Activated naive CD4-positive, alpha-beta T cell treated with anti-CD3 and anti-CD28 coated beads, Interleukin-2, amount 50 U/mL, for 72 hours (primary cell): Measurements from ENCODE around the gene NXPH3. TPM values are rescaled to one million over a fixed set of nuclear protein-coding genes. Genes with fewer than 3 reads are reported as not detected.
"Not testable (repeated sequence)": the region's sequence is repeated elsewhere in the genome, so short reads cannot be mapped to it uniquely, and the experiment has no call there.

Experiments used
- ATAC-seq, 2 donors: fragments of 150-1000 bp; cut with Tn5 transposase; 2 replicates each; pipeline ENCODE4 v1.10.0; 2021; ENCODE audit warnings: mild to moderate bottlenecking in 2 of 2, moderate library complexity in 2 of 2
- DNase-seq, 2 donors: peaks; one replicate each; pipeline ENCODE4 v3.0.0; 2021 to 2022; ENCODE audit warnings: low spot score in 2 of 2
- H3K27ac Mint-ChIP-seq, 2 donors: one replicate each; pipeline ENCODE4 v1.8.0; 2022; ENCODE audit warnings: mild to moderate bottlenecking in 2 of 2, mixed read lengths in 2 of 2
- H3K36me3 Mint-ChIP-seq, 2 donors: one replicate each; pipeline ENCODE4 v1.8.0; 2022; ENCODE audit warnings: mixed read lengths in 2 of 2
- H3K9me3 Mint-ChIP-seq, 2 donors: one replicate each; pipeline ENCODE4 v1.8.0; 2022; ENCODE audit warnings: mixed read lengths in 2 of 2
- total RNA-seq, 2 donors: library from RNA; stranded (reverse); gene quantifications; one replicate each; pipeline ENCODE4 v1.2.3, GENCODE V29; 2022

The NXPH3 gene
- total RNA-seq, 2 donors from 2014 or later: 0.14 to 0.23 TPM

DNA sequence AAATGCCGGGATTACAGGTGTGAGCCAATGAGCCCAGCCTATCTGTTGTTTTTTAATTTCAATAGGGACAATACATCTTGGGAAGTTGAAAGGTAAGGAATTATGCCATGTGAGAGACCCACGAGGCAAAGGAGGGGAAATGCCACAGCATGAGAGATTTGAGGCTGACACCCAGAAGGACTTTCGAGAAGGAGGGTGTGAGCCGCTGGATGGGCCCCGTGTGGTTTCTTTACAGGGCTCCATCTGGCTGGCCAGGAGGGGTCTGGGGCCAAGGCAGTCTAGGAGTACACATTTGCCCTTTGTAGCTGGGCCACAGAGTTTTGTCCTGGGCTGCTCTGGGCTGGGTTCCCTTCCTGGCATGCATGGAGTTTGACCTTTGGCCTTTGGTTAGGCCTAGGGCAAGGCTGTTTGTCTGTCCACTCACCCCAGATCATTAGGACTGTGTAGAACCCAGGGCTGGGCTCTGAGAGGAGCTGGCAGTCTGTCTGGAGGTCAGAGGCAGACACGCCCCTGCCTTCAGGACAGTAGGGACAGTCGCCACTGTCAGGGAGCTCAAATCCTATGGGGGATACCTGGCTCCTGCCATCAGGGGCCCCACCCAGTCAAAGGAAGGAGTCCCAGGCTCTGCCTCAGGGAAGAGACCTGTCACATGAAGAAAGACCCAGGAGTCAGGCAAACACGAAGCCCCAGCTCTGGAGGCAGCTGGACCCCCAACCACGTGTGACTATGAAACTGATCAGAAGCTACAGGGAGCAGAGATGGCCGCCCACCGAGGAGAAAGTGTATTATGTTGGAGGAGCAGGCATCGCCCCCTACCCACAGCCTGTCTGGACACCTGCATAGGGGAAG, 24.2 kb upstream of the NXPH3 start:
- ATAC-seq: no peak
- Mint-ChIP-seq H3K27ac (no peak overlapping the region), H3K9me3 (no peaks in the 10 kb centered on the region), H3K36me3 (no peaks in the 10 kb centered on the region)
- no peak for DNase-seq

DNA sequence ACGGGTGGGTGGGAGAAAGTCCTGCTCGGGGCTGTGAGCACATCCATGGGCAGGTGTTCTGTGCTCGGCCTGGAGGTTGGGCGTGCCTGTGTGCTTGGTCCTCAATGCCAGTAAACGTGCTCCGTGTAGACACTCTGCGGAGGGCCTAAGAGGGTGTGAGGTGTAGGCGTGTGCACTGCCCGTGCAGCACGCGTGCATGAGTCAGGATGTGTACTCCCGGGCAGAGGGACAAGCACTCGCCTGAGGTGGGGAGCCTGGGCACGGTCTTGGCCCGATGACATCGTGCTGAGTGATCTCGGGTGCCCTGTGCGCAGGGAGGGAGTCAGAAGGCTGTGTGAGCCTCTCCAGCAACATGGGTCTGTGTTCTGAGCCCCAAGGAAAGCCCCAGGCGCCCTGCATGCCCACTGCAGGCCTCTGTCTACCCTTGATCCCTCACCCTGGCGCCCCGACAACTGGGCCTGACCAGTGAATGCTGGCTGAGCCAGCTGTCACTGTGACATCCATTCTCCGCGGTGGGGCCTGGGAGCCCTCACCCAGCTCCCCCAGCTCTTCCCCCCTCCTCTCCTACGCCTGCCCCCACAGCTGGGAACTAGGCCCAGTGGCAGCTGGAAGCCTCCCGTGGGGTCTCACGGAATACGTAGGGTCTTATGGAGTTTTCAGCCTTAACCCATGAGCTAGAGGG, 23.5 kb upstream of the NXPH3 start:
- DNase-seq (no peak), ATAC-seq (no peak)
- no peaks in the 10 kb centered on the region for H3K36me3 Mint-ChIP-seq

DNA sequence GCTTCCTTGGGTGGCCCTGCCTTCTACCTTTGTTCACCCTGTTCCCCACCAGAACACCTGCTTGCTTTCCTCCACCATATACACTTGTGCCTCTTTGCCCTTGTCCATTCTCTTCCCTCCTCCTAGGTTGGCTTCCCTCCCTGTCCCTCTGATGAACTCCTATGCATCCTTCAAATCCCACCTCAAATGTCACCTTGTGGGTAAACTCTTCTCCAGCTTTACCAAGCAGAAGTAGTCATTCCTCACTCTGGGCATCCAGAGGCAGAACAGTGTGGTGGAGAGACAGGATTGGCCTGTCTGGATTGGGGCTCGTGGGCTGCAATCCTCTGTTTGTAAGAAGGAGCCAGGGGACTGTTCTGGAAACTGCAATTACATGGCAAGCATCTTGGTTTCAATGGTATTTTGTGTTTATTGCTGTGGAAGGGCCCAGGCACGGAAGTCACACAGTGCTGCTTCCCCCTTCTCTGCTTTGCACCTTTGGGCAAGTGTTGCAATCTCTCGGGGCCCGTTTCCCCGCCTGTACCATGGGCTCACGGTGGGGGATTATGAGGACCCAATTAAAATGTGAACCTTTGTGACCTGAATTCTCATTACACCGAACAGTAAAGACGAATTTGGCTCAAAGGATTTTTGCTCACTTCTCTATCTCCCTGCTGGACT, 21.9 kb upstream of the NXPH3 start:
- Mint-ChIP-seq H3K27ac (peak overlapping the region in 1 of 2 donors; percentile 67), H3K9me3 (no peaks in the 10 kb centered on the region), H3K36me3 (no peaks in the 10 kb centered on the region)
- DNase-seq (no peak), ATAC-seq (no peak)

More for the DNA sequence above, 23.5 kb upstream of the NXPH3 start:
- Mint-ChIP-seq H3K27ac (no peak overlapping the region), H3K9me3 (no peaks in the 10 kb centered on the region)

DNA sequence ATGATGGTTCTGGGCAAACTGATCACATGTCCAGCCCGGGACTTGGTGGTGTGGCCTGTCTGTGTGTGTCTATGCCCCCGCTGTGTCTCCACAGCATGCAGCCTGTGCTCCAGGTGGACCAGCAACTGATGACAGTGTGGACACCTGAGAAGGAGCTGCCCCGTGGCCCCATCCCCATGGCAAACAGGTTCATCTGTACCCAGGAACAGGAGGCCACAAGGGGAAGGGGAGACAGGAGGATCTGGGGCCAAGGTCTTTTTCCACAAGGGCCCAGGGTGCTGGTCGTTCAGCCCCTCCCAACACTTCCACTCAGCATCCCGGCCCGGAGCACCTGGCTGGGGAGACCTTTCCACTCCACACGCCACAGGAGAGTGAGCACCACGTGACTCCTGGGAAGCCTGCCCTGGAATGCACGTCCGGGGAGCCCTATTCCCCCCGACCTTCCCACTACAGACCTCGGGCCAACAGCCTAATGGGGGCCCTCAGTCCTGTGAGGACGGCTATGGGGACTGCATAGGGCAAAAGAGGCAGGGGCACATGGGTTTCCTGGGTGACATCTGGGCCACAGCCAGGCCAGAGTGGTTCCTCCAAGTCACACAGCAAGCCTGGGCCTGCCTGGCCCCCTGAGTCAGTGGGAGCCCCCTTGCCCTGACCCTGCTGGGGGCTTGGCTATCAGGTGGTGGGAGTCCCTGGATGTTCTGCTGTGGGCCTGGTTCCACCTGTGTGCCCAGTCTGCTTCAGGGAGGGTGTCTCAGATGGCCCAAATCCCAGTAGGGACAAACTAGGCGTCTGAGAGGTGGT, 20.8 kb upstream of the NXPH3 start:
- no peaks in the 10 kb centered on the region for H3K36me3 Mint-ChIP-seq
- no peak for ATAC-seq
- no peaks in the 10 kb centered on the region for H3K9me3 Mint-ChIP-seq
- DNase-seq: no peak
- H3K27ac Mint-ChIP-seq: no peak overlapping the region

DNA sequence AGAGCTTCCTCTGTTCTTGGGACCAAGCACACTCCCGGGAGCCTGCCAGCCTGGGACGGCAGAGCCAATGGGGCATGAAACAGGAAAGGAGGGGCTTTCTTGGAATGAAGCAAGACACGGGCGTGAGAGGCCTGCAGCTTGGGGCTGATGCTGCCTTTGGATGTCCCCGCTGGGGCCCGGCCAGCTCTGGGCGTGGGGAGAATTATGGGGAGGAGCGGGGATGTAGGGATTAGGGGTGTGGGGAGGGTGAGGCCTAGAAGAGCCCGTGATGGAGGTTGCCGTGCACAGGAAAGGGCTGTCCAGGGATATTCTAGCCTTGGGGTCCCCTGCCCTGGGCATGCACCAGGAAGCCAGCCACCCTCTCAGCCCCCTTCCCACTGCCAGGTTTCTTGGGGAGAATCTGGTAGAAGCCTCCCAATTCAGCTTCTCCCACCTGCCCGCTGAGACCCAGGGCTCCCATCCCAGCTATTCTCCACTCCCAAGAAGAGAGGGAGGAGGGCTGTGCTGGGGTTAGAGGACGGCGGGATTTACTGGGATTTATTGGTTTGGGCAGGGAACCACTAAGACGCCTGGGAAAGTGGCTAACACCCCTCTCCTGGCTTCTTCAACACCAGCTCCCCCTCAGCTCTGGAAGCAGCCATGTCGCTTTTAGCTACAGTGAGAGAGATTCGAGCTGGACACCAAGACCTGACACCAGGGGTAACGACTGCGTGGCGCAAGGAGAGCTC, 20.0 kb upstream of the NXPH3 start:
- Mint-ChIP-seq H3K9me3 (no peaks in the 10 kb centered on the region), H3K27ac (no peak overlapping the region), H3K36me3 (no peaks in the 10 kb centered on the region)
- ATAC-seq (no peak), DNase-seq (no peak)

DNA sequence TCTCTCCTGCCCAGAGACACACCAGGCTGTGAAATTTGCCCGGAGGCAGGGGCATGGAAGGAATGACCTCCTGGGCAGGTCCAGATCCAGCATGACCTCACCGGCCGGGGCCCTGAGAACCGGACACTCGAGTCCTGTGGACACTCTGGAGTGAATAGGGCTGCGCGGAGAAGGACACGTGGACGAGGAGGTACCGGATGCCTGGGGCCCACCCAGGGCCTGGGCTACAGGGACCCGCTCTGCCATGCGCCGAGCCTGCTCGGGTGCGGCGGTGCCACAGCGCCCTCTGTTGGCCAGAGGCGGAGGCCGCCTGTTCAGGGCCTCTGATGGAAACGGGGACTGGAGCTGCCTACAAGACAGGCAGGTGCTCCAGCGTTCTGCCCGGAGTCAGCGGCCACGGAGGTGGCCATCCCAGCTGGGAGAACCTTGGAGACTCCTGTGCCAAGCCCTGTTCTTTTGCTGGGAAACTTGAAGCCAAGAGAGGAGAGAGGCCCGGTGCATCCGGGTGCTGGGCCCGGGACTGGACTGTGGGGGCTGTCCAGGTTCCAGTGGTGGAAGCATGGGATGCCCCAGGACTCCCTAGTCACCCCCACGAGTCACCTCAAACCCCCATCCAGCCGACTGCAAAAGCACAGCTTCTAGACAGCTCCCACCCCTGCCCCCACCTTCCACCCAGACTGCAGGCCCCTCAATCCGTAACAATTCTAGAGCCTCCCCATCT, 19.3 kb upstream of the NXPH3 start:
- H3K27ac Mint-ChIP-seq: no peak overlapping the region
- no peaks in the 10 kb centered on the region for H3K36me3 Mint-ChIP-seq
- peak; percentile 94 to 95 for ATAC-seq
- no peaks in the 10 kb centered on the region for H3K9me3 Mint-ChIP-seq
- peak; percentile 81 to 92 for DNase-seq

DNA sequence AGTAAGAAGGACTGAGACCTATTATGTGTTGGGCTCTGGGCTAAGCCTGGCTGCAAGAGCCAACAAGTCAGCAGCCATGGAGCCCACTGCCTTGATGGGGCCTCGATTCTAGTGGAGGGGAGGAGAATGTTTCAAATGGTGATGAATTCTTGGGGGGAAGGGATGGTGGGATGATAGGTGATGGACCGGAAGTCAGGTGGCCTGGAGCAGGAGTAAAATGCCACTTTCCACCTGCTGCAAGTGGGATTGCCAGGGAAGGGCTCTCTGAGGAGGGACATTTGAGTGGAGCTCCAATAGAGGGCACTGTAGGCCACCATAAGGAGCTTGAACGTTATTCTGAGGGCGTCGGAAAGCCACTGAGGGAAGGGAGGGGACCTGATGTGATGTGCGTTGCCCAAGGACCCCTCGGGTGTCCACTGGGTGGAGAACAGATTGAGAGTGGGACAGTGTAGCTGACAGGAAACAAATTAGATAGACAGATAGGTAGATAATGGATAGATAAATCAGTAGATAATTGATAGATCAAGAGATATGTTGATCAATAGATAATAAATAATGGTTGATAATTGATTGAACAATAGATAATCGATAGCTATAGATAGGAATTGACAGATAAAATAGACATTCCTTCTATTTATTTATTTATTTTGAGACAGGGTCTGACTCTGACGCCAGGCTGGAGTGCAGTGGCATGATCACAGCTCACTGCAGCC, 18.2 kb upstream of the NXPH3 start:
- ATAC-seq (peak; percentile 44 to 70), DNase-seq (peak; percentile 46 to 57)
- H3K27ac Mint-ChIP-seq: no peak overlapping the region
- H3K9me3 Mint-ChIP-seq: no peaks in the 10 kb centered on the region
- no peaks in the 10 kb centered on the region for H3K36me3 Mint-ChIP-seq

DNA sequence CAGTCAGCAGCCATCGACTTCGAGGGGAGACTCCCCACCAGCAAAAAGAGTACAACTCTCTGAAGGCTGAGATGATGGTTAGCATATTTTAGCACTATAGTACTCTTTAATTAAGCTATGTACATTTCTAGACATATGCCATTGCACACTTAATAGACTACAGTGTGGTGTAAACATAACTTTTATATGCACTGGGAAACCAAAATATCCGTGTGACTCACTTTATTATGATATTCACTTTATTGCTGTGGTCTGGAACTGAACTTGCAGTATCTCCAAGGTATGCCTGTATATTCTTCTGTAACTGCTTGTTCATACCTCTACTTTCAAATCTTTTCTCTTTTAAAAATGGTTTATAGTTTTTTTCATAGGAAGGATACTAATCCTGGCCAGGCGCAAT, 11.0 kb upstream of the NXPH3 start:
- Mint-ChIP-seq H3K36me3 (no peaks in the 10 kb centered on the region), H3K27ac (no peak overlapping the region), H3K9me3 (no peaks in the 10 kb centered on the region)
- DNase-seq: no peak
- ATAC-seq: no peak

DNA sequence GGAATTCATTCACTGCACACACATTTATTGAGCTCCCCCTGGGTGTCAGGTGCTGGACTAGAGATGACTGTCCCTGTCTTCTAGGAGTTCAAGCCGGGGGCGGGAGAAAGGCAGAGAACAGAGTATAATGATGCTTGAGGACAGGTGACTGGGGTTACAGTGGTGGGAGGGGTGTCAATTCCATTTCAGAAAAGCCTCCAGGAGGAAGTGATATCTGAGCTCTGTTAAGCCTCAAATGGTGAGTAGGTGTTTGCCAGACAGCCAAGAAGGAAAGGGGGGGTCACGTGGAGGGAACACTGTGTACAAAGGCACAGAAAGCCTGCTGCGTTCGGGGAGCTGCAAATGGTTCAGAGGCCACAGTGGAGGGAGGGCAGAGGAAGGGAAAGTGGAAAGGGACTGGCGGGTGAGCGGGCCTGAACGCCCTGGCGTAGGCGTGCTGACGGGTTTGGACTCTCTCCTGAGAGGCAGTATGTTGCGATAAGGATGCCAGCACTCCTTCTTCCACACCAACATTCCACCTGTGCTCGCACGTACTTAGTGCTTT, 9.7 kb upstream of the NXPH3 start:
- no peaks in the 10 kb centered on the region for H3K36me3 Mint-ChIP-seq
- peak in 1 of 2 donors; percentile 27 for DNase-seq
- H3K9me3 Mint-ChIP-seq: no peaks in the 10 kb centered on the region
- peak; percentile 13 to 27 for ATAC-seq
- no peak overlapping the region for H3K27ac Mint-ChIP-seq

DNA sequence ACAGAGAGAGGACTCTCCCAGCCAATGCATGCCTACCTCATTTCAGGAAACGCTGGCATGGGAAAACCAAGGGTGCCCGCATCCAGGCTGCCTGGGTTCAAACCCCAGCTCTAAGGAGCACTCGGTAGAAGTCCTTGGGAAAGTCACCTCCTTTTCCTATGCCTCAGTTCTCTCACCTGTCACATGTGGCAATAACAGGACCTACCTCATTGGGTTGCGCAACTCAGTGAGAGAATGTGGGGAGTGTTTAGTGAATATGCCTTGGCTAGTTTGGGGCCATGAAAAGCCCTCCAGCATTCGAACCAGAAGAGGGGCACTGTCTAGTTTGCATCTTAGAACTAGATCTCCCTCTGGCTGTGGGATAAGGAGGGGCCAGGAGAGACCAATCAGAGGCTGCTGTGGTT, 9.0 kb upstream of the NXPH3 start:
- Mint-ChIP-seq H3K36me3 (no peaks in the 10 kb centered on the region), H3K27ac (no peak overlapping the region), H3K9me3 (no peaks in the 10 kb centered on the region)
- no peak for DNase-seq
- no peak for ATAC-seq

DNA sequence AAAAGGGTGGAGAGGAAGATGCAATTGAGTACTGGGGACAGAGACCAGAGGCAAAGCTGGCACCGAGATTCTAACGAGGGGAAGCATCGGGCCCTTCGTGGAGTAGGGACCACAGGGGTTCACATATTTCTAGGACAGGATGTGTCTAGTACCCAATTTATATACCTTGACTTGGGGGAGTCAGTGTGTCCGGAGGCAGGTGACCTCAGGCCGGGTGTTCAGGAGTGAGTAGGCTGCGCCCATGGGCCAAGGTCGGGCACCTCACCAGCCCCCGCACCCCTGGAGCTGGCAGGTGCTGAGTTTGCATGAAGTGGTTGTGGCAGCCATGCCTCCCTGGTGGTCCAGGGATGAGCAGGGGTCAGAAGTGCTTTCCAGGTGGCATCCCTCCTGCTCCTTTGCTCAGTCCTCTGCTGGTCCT, 8.6 kb upstream of the NXPH3 start:
- ATAC-seq: no peak
- DNase-seq: no peak
- Mint-ChIP-seq H3K36me3 (no peaks in the 10 kb centered on the region), H3K9me3 (no peaks in the 10 kb centered on the region), H3K27ac (no peak overlapping the region)

DNA sequence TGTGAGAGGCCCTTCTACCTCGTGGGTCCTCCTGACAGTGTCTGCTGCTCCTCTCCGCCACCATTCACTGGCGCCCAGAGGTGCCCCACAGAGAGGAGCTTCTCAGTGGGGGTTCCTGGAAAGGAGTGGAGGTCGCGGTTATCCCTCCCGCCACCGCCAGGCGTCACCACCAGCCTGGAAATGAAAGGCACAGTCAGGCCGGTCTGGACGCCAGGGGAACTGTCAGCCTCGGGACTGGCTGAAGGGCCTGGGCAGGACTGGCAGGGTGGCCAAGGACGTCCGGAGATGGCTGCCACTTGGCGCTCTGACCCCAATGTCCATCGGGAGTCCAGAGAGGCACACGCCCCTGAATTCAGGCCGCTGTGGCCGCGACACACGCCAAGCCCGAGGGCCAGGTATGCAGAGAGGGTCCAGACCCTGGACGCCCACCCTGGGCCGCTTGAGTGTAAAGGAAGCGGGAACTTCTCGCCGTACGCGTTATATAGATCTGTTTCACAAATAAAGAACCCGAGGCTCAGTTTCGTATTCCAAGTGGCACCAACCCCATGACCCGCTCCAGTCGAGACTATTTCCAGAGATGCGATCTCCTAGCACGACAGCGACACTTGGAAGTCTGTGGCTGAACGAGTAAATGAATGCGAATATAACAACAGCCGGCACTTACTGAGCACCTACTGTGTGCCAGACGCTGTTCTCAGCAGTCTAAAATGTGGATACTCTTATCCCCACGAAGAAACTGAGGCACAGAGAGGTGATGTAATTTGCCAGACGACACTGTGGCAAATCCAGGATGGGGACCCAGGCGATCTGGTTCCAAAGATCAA, 7.6 kb upstream of the NXPH3 start:
- peak; percentile 59 to 66 for ATAC-seq

DNA sequence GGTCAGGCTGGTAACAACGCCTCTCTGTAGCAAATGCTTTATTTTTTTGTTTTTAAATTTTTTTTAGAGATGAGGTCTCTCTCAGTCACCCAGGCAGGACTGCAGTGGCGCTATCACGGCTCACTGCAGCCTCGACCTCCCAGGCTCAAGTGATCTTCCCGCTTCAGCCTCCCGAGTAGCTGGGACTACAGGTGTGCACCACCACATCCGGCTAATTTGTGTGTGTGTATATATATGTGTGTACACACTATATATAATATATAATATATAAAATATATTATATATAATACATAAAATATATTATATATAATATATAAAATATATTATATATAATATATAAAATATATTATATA, 7.0 kb upstream of the NXPH3 start:
- ATAC-seq, DNase-seq, H3K9me3 Mint-ChIP-seq, H3K36me3 Mint-ChIP-seq, H3K27ac Mint-ChIP-seq: not testable (repeated sequence)

More for the DNA sequence above, 7.6 kb upstream of the NXPH3 start:
- Mint-ChIP-seq H3K36me3 (no peaks in the 10 kb centered on the region), H3K9me3 (no peaks in the 10 kb centered on the region), H3K27ac (peak overlapping the region in 1 of 2 donors; percentile 26)
- peak; percentile 84 to 94 for DNase-seq
